Ascending aorta (tissue), 2 donors: Measurements from ENCODE around the gene BYSL. TPM values are rescaled to one million over a fixed set of nuclear protein-coding genes. Genes with fewer than 3 reads are reported as not detected.

Experiments
- DNase-seq, 2 donors: peaks; one replicate each; pipeline ENCODE4 v3.0.0-alpha.2; 2019; ENCODE audit warnings: low spot score in 2 of 2
- H3K27ac ChIP-seq, 2 donors: fragments of 200-600 bp; sonication (generic); one replicate each; pipeline ENCODE4 v1.5.1; 2016 to 2017; ENCODE audit warnings: mild to moderate bottlenecking in 1 of 2
- H3K27me3 ChIP-seq: fragments of 200-600 bp; sonication (generic); one replicate; pipeline ENCODE4 v1.5.1; 2017
- H3K36me3 ChIP-seq, 2 donors: fragments of 200-600 bp; sonication (generic); one replicate each; pipeline ENCODE4 v1.5.1; 2016
- H3K4me1 ChIP-seq, 2 donors: fragments of 200-600 bp; sonication (generic); one replicate each; pipeline ENCODE4 v1.5.1; 2016 to 2017; ENCODE audit warnings: mild to moderate bottlenecking in 1 of 2
- H3K4me3 ChIP-seq, 2 donors: fragments of 200-600 bp; sonication (generic); one replicate each; pipeline ENCODE4 v1.5.1; 2016 to 2017; ENCODE audit warnings: mild to moderate bottlenecking in 1 of 2
- H3K9me3 ChIP-seq, 2 donors: fragments of 200-600 bp; sonication (generic); one replicate each; pipeline ENCODE4 v1.5.1; 2016
- intact Hi-C: fragments of 100-400 bp; cut with DNase I; formaldehyde crosslinking; loops from one replicate; pipeline ENCODE4 v1.15.1; 2023
- total RNA-seq: library from RNA; depleted of rRNA; stranded (reverse); fragments of >200 nt; gene quantifications from one replicate; pipeline ENCODE4 v1.1.0, GENCODE V29; 2016
- TF ChIP-seq, protein P1 (sequence below), 3 experiments: fragments of 200-600 bp in 2 of 3; fragments of 450-650 bp in 1 of 3; sonication (generic) in 2 of 3; IDR thresholded peaks; one replicate each; pipeline ENCODE4 v1.5.1; 2016 to 2019; ENCODE audit warnings: antibody characterized with exemption in 3 of 3, mild to moderate bottlenecking in 1 of 3, moderate library complexity in 1 of 3

The BYSL gene
- total RNA-seq, 1 donor from 2014 or later, result 1.6 TPM

DNA sequence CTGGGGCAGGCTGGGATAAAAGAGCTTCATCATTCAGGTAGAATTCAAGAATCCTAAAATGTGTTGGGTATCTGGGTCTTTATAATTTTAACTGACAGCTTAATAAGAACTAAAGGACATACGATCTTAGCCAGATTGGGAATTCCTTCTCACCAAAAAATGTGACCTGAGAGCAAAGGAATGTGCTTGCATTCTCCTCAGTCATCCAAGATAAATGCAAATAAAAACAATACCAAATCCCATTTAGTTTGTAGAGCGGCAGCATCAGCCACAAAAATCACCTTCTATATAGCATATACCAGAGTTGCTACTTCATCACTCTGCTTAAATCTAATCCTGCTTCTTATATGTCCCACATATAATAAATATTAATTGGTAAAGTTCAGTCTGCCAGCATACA lies 43.1 kb upstream of the BYSL start:
- Histone ChIP-seq H3K36me3 (no peaks in the 10 kb centered on the region), H3K9me3 (no peaks in the 10 kb centered on the region), H3K4me3 (no peak overlapping the region), H3K27me3 (no peaks in the 10 kb centered on the region), H3K4me1 (no peaks in the 10 kb centered on the region), H3K27ac (no peak overlapping the region)
- intact Hi-C loops, result no loop called here
- no peak for DNase-seq
- TF ChIP-seq, protein P1, sequence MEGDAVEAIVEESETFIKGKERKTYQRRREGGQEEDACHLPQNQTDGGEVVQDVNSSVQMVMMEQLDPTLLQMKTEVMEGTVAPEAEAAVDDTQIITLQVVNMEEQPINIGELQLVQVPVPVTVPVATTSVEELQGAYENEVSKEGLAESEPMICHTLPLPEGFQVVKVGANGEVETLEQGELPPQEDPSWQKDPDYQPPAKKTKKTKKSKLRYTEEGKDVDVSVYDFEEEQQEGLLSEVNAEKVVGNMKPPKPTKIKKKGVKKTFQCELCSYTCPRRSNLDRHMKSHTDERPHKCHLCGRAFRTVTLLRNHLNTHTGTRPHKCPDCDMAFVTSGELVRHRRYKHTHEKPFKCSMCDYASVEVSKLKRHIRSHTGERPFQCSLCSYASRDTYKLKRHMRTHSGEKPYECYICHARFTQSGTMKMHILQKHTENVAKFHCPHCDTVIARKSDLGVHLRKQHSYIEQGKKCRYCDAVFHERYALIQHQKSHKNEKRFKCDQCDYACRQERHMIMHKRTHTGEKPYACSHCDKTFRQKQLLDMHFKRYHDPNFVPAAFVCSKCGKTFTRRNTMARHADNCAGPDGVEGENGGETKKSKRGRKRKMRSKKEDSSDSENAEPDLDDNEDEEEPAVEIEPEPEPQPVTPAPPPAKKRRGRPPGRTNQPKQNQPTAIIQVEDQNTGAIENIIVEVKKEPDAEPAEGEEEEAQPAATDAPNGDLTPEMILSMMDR (IDR thresholded peaks at IDR 0.05), result no peak

DNA sequence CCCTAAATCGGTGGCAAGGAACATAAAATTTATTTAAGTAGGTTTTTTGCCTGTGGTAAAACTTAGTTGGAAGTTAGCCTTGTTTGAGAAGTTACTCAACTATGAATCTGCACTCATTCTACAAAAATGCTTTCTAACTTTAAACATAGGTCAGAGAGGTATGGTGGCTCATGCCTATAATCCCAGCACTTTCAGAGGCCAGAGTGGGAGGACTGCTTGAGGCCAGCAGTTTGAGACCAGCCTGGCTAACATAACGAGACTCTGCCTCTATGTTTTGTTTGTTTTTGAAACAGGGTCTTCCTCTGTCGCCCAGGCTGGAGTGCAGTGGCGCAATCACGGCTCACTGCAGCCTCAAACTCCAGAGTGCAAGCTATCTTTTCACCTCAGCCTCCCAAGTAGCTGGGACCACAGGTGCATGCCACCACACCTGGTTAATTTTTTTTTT lies 42.3 kb upstream of the BYSL start:
- Histone ChIP-seq H3K36me3 (no peaks in the 10 kb centered on the region), H3K27me3 (no peaks in the 10 kb centered on the region)
- intact Hi-C loops, result no loop called here

GRCh38 chr6:41881506-41881905 lies 39.8 kb upstream of the BYSL start:
- intact Hi-C loops, result no loop called here
- no peaks in the 10 kb centered on the region for H3K27me3 ChIP-seq
- H3K4me1 ChIP-seq, result no peaks in the 10 kb centered on the region
- no peaks in the 10 kb centered on the region for H3K9me3 ChIP-seq
- H3K27ac ChIP-seq, result no peak overlapping the region
- H3K36me3 ChIP-seq, result no peaks in the 10 kb centered on the region
- TF ChIP-seq, protein P1 (IDR thresholded peaks at IDR 0.05), result no peak
- DNase-seq, result no peak
- no peak overlapping the region for H3K4me3 ChIP-seq

More for the DNA sequence above, 42.3 kb upstream of the BYSL start:
- TF ChIP-seq, protein P1 (IDR thresholded peaks at IDR 0.05), result no peak
- Histone ChIP-seq H3K4me3 (no peak overlapping the region), H3K4me1 (no peaks in the 10 kb centered on the region), H3K9me3 (no peaks in the 10 kb centered on the region), H3K27ac (no peak overlapping the region)
- DNase-seq, result no peak

DNA sequence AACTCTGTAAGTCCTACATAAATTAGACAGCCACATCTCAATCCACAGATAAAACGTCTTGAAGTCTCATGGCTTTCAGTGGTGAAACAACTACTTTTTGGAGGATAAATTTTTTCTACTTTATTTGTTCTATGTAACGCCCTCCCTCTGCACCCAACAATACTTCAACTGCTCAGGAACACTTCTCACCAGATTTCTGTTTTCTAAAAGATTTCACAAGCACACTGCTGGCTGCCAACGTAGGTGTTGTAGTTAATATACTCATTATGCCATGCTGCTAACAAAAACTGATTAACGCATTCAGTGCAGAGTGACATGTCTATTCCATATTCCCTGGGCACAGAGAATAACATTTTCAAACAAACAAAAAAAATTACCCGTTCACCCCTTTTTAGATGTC lies 36.3 kb upstream of the BYSL start:
- no peaks in the 10 kb centered on the region for H3K36me3 ChIP-seq
- H3K4me3 ChIP-seq, result no peak overlapping the region
- intact Hi-C loops, result no loop called here
- no peaks in the 10 kb centered on the region for H3K27me3 ChIP-seq
- TF ChIP-seq, protein P1 (IDR thresholded peaks at IDR 0.05), result no peak
- H3K4me1 ChIP-seq, result no peaks in the 10 kb centered on the region
- H3K27ac ChIP-seq, result no peak overlapping the region
- DNase-seq, result no peak
- H3K9me3 ChIP-seq, result no peaks in the 10 kb centered on the region

DNA sequence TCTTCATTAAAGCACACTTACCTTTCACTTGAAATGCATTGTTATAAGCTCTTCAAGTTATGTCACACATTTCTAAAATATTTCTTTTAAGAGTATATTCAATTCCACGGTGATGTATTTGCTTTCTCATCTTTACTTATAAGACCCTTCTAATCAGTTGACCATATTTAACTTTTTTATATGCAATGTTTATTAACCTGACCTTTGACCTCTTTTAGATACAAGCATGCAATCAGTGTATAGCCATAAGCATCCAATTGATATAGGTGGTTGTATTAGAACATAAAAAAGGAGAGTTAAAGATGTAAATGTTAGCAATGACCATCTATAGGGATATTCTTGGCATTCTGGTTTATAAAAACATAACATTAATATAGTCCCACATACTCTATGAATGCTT lies 35.4 kb upstream of the BYSL start:
- H3K4me3 ChIP-seq, result no peak overlapping the region
- no peak overlapping the region for H3K27ac ChIP-seq
- no peaks in the 10 kb centered on the region for H3K9me3 ChIP-seq
- DNase-seq, result no peak
- H3K36me3 ChIP-seq, result no peaks in the 10 kb centered on the region
- H3K27me3 ChIP-seq, result no peaks in the 10 kb centered on the region
- TF ChIP-seq, protein P1 (IDR thresholded peaks at IDR 0.05), result no peak
- H3K4me1 ChIP-seq, result no peaks in the 10 kb centered on the region
- intact Hi-C loops, result no loop called here

GRCh38 chr6:41887331-41887751 lies 34.0 kb upstream of the BYSL start:
- Histone ChIP-seq H3K4me3 (no peak overlapping the region), H3K27me3 (no peaks in the 10 kb centered on the region), H3K36me3 (no peaks in the 10 kb centered on the region), H3K9me3 (no peaks in the 10 kb centered on the region), H3K27ac (no peak overlapping the region), H3K4me1 (no peaks in the 10 kb centered on the region)
- TF ChIP-seq, protein P1 (IDR thresholded peaks at IDR 0.05), result no peak
- DNase-seq, result no peak
- intact Hi-C loops, result no loop called here
